Kidney epithelial cell (primary cell): Measurements from ENCODE around the gene CA11. TPM values are rescaled to one million over a fixed set of nuclear protein-coding genes. Genes with fewer than 3 reads are reported as not detected.
"Not testable (repeated sequence)": the region's sequence is repeated elsewhere in the genome, so short reads cannot be mapped to it uniquely, and the experiment has no call there.

Experiments
- DNase-seq: peaks from one replicate; pipeline ENCODE4 v3.0.0-alpha.2; 2010; ENCODE audit warnings: low read depth
- H3K27me3 ChIP-seq: 2 replicates; pipeline ENCODE4 v1.6.0; 2011; ENCODE audit warnings: low read length; ENCODE audit not compliant: control insufficient read depth, insufficient read depth
- H3K36me3 ChIP-seq: 2 replicates; pipeline ENCODE4 v1.5.1; 2011; ENCODE audit warnings: low read length; ENCODE audit not compliant: control insufficient read depth, insufficient read depth
- H3K4me3 ChIP-seq: 2 replicates; pipeline ENCODE4 v1.5.1; 2011; ENCODE audit warnings: low read depth, mild to moderate bottlenecking, control low read depth, low read length
- total RNA-seq: library from RNA; depleted of rRNA; stranded (reverse); fragments of >200 nt; gene quantifications from 2 replicates; pipeline ENCODE4 v1.2.3, GENCODE V29; 2015
- TF ChIP-seq, protein P1 (sequence below): IDR thresholded peaks from 2 replicates; pipeline ENCODE4 v1.5.1; 2011; ENCODE audit warnings: mild to moderate bottlenecking, moderate library complexity, low read length, control low read depth, inconsistent platforms; ENCODE audit not compliant: insufficient read depth, poor library complexity, severe bottlenecking

The CA11 gene
- total RNA-seq, 1 donor from 2014 or later = 1.1 TPM

DNA sequence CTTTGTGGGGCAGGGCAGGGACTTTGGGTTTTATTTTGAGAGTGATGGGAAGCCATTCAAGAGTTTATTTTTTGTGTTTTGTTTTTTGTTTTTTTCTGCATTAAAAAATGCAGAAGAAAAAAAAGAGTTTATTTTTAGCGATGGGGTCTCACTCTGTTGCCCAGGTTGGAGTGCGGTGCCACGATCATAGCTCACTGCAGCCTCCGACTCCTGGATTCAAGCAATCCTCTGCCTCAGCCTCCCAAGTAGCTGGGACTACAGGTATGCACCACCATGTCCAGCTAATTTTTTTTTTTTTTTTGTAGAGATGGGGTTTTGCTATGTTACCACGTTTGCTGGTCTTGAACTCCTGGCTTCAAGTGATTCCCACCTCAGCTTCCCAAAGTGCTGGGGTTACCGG lies 12.5 kb upstream of the CA11 start:
- Histone ChIP-seq H3K36me3 (no peaks in the 10 kb centered on the region), H3K27me3 (no peaks in the 10 kb centered on the region), H3K4me3 (no peak overlapping the region)
- no peak for DNase-seq
- TF ChIP-seq, protein P1, sequence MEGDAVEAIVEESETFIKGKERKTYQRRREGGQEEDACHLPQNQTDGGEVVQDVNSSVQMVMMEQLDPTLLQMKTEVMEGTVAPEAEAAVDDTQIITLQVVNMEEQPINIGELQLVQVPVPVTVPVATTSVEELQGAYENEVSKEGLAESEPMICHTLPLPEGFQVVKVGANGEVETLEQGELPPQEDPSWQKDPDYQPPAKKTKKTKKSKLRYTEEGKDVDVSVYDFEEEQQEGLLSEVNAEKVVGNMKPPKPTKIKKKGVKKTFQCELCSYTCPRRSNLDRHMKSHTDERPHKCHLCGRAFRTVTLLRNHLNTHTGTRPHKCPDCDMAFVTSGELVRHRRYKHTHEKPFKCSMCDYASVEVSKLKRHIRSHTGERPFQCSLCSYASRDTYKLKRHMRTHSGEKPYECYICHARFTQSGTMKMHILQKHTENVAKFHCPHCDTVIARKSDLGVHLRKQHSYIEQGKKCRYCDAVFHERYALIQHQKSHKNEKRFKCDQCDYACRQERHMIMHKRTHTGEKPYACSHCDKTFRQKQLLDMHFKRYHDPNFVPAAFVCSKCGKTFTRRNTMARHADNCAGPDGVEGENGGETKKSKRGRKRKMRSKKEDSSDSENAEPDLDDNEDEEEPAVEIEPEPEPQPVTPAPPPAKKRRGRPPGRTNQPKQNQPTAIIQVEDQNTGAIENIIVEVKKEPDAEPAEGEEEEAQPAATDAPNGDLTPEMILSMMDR = no peak

DNA sequence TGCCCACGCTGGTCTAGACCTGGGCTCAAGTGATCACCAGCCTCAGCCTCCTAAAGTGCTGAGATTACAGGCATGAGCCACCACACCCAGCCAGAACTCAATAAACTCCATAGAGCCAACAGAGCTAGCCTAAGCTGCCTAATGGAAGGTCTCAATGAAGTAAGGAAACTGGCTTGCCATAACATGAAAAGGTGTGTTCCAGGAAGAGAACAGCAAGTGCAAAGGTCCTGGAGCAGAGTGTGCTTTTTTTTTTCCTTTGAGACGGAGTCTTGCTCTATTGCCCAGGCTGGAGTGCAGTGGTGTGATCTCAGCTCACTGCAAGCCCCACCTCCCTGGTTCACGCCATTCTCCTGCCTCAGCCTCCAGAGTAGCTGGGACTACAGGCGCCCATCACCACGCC lies 11.8 kb upstream of the CA11 start:
- H3K36me3 ChIP-seq, H3K4me3 ChIP-seq, DNase-seq, H3K27me3 ChIP-seq: not testable (repeated sequence)

DNA sequence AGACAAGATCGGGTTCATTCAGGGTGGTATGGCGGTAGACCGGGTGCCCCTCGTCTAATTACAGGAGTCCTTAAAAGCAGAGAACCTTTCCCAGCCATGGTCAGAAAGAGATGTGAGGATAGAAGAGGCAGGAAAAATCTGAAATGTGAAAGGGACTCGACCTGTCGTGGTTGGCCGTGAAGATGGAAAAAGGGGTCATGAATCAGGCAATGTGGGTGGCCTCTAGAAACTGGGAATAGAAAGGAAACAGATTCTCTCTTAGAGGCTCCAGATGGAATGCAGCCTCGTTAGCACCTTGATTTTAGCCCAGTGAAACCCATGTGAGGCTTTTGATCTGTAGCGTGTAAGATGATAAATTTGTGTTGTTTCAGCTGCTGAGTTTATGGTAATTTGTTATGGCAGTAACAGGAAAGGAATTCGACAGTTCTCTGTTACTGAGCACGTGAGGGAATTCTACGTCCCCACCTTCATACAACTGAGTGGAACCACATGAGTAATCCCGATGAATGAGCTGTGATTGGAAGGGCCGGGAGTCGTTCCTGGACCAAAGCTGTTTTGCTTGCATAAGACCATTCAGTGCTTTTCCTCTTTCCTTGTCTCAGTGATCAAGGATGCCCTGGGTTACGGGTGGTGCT lies 11.0 kb upstream of the CA11 start:
- no peak overlapping the region for H3K4me3 ChIP-seq
- TF ChIP-seq, protein P1 = no peak
- no peaks in the 10 kb centered on the region for H3K36me3 ChIP-seq
- no peaks in the 10 kb centered on the region for H3K27me3 ChIP-seq
- DNase-seq = peak; percentile 89

DNA sequence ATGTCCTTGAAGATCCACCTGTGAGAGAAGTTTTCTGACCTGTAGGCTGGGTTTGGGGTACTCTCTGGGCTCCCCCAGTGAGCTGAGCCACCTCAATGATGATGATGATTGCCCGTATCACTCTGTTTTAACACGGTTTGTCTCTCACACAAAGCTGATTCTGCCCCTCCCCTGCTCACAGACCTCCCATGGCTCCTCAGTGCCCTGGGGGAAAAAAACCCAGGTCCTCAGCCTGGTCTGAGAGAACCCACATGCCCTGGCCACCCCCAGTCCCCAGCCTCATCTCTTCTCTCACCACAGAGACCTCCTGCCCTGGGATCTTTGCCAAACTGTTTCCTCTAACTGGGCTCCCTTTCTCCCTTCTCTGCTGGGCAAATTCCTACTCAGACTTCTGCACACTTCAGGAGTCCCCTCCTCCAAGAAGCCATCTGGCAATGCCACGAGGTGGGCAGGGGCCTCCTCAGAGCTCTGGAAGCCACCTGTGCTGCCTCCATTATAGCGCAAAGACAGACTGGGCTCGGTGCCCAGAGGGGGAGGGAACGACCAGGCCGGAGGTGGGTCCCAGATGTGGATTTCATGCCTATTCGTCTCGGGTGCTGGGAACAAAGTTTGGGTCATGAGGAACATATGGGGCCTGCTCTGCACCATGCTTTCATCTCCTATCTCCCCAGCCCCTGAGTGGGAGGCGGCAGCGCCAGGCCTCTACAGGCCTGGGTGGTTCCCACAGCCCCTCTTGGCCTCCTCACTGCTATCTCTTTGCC lies 8.5 kb upstream of the CA11 start:
- Histone ChIP-seq H3K36me3 (no peaks in the 10 kb centered on the region), H3K27me3 (no peaks in the 10 kb centered on the region), H3K4me3 (no peak overlapping the region)
- TF ChIP-seq, protein P1 = no peak
- DNase-seq = no peak

GRCh38 chr19:48651683-48652048 lies 5.7 kb upstream of the CA11 start:
- Histone ChIP-seq H3K27me3 (no peaks in the 10 kb centered on the region), H3K36me3 (no peaks in the 10 kb centered on the region), H3K4me3 (no peak overlapping the region)
- TF ChIP-seq, protein P1 = no peak
- DNase-seq = no peak

DNA sequence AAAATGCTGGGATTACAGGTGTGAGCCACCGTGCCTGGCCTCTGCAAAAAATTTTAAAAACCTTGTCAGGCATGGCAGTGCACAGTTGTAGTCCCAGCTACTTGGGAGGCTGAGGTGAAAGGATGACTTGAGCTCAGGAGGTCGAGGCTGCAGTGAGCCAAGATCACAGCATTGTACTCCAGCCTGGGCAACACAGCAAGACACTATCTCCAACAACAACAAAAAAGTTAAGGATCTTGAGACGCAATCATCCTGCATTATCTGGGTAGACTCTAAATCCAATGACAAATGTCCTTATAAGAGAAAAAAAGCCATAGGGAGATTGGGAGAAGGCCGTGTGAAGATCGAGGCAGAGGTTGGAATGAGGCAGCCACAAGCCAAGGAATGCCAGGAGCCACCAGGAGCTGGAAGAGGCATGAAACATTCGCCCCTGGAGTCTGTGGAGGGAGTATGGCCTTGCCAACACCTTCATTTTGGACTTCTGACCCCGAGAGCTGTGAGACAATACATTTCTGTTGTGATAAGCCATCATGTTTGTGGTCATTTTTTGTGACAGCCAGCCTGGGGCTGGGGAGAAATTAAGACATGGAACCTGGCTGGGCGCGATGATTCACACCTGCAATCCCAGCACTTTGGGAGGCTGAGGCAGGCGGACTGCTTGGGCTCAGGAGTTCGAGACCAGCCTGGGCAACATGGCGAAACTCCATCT lies 5.1 kb upstream of the CA11 start:
- H3K27me3 ChIP-seq = no peaks in the 10 kb centered on the region
- no peak overlapping the region for H3K4me3 ChIP-seq
- no peak for DNase-seq
- TF ChIP-seq, protein P1 = no peak
- no peaks in the 10 kb centered on the region for H3K36me3 ChIP-seq
